A549 (cell line): ENCODE data around the gene THUMPD2. TPM values are rescaled to one million over a fixed set of nuclear protein-coding genes. Genes with fewer than 3 reads are reported as not detected.

Source experiments
- ATAC-seq, 2 experiments: fragments of 200-7000 bp in 1 of 2; fragments of >200 bp in 1 of 2; cut with Nextera tagmentation in 1 of 2; cut with Tn5 transposase in 1 of 2; 3 replicates each; pipeline versions ENCODE4 v1.8.0 to v1.9.1; 2018 to 2020; ENCODE audit warnings: mild to moderate bottlenecking in 1 of 2, moderate library complexity in 1 of 2
- CTCF ChIA-PET: fragments of 300-600 bp; sonication (Branson Sonifier 250); formaldehyde crosslinking; extraction: SDS; loops from one replicate; lab custom pipeline; 2021; ENCODE audit warnings: antibody characterized with exemption, inconsistent platforms; lab: Yijun Ruan, JAX
- POLR2A ChIA-PET: fragments of 350-600 bp; formaldehyde crosslinking; extraction: SDS; loops from one replicate; lab custom pipeline; 2021; ENCODE audit warnings: antibody characterized with exemption, inconsistent platforms; lab: Yijun Ruan, JAX
- DNase-seq, 2 experiments: peaks; one replicate each; pipeline versions ENCODE4 v3.0.0 to v3.0.0-alpha.2; 2011 to 2016; ENCODE audit warnings: low read depth in 1 of 2, low spot score in 1 of 2
- FAIRE-seq: peaks from 2 replicates; lab custom pipeline; 2011; peaks lifted over from hg19 to GRCh38; lab: Jason Lieb, UNC
- H3K27ac ChIP-seq, 2 experiments: fragments of >200 bp; sonication (Bioruptor Twin); formaldehyde crosslinking; 3 replicates each; pipeline ENCODE4 v1.5.1; 2016 to 2017
- H3K4me1 ChIP-seq: fragments of >200 bp; sonication (Bioruptor Twin); formaldehyde crosslinking; 3 replicates; pipeline ENCODE4 v1.6.1; 2016
- H3K4me2 ChIP-seq: fragments of >200 bp; sonication (Bioruptor Twin); formaldehyde crosslinking; 3 replicates; pipeline ENCODE4 v1.6.1; 2016
- H3K4me3 ChIP-seq: fragments of >200 bp; sonication (Bioruptor Twin); formaldehyde crosslinking; 3 replicates; pipeline ENCODE4 v1.5.1; 2016
- H3K9me3 ChIP-seq: fragments of >200 bp; sonication (Bioruptor Twin); formaldehyde crosslinking; 3 replicates; pipeline ENCODE4 v1.6.1; 2016
- BCL3 ChIP-seq: fragments of >200 bp; sonication (Bioruptor Twin); formaldehyde crosslinking; IDR thresholded peaks from 3 replicates; pipeline ENCODE4 v1.6.1; 2016
- BHLHE40 ChIP-seq: IDR thresholded peaks from 2 replicates; pipeline ENCODE4 v1.6.1; 2012; ENCODE audit warnings: low read depth, low read length, inconsistent platforms
- CBX2 ChIP-seq: fragments of 200-600 bp; sonication (generic); IDR thresholded peaks from 2 replicates; pipeline ENCODE4 v1.6.1; 2016; ENCODE audit warnings: low read depth, mild to moderate bottlenecking, borderline replicate concordance
- CEBPB ChIP-seq, 2 experiments: fragments of >200 bp in 1 of 2; sonication (Bioruptor Twin) in 1 of 2; formaldehyde crosslinking in 1 of 2; IDR thresholded peaks; 2 replicates each; pipeline ENCODE4 v1.6.1; 2012 to 2016
- EHMT2 ChIP-seq: fragments of 200-600 bp; sonication (generic); IDR thresholded peaks from 2 replicates; pipeline ENCODE4 v1.6.1; 2016; ENCODE audit warnings: antibody characterized with exemption, low read depth, mild to moderate bottlenecking, moderate library complexity
- FOSL2 ChIP-seq, 2 experiments: fragments of 450-650 bp in 1 of 2; fragments of >200 bp in 1 of 2; sonication (Bioruptor Twin) in 1 of 2; formaldehyde crosslinking; IDR thresholded peaks; 2 replicates each; pipeline versions ENCODE4 v1.5.0 to v1.6.1; 2016 to 2020; ENCODE audit warnings: mild to moderate bottlenecking in 1 of 2, moderate library complexity in 1 of 2
- FOXS1 ChIP-seq: fragments of 250-450 bp; sonication (Bioruptor Pico); IDR thresholded peaks from 2 replicates; pipeline ENCODE4 v1.5.0; 2020; ENCODE audit warnings: mild to moderate bottlenecking, moderate library complexity
- HDAC2 ChIP-seq: fragments of 200-600 bp; sonication (generic); IDR thresholded peaks from 2 replicates; pipeline ENCODE4 v1.6.1; 2016
- HEYL ChIP-seq: fragments of 250-450 bp; sonication (Bioruptor Pico); IDR thresholded peaks from 2 replicates; pipeline ENCODE4 v1.8.0; 2021; ENCODE audit warnings: mild to moderate bottlenecking, moderate library complexity
- HOXB5 ChIP-seq: fragments of 250-450 bp; sonication (Bioruptor Pico); IDR thresholded peaks from 2 replicates; pipeline ENCODE4 v1.5.0; 2020; ENCODE audit warnings: mild to moderate bottlenecking, moderate library complexity
- JUN ChIP-seq, 2 experiments: fragments of >200 bp; sonication (Bioruptor Twin); formaldehyde crosslinking; IDR thresholded peaks; 2 replicates in 1 of 2; 3 replicates in 1 of 2; pipeline ENCODE4 v1.6.1; 2016 to 2017
- KDM1A ChIP-seq: fragments of 200-600 bp; sonication (generic); IDR thresholded peaks from 2 replicates; pipeline ENCODE4 v1.6.1; 2016; ENCODE audit warnings: low read depth, mild to moderate bottlenecking
- KDM5A ChIP-seq: fragments of 200-600 bp; sonication (generic); IDR thresholded peaks from 2 replicates; pipeline ENCODE4 v1.6.1; 2016; ENCODE audit warnings: antibody characterized with exemption, mild to moderate bottlenecking
- NFE2L2 ChIP-seq: fragments of 150-350 bp; conservative IDR thresholded peaks from 2 replicates; pipeline ENCODE4 v1.6.1; 2014; ENCODE audit warnings: low read length
- NPAS2 ChIP-seq: fragments of 250-450 bp; sonication (Bioruptor Pico); IDR thresholded peaks from 2 replicates; pipeline ENCODE4 v1.8.0; 2022; ENCODE audit warnings: mild to moderate bottlenecking, moderate library complexity, borderline replicate concordance
- PHF8 ChIP-seq: fragments of 200-600 bp; sonication (generic); IDR thresholded peaks from 2 replicates; pipeline ENCODE4 v1.6.1; 2016; ENCODE audit warnings: low read depth, mild to moderate bottlenecking, antibody characterized with exemption, moderate library complexity, borderline replicate concordance
- POLR2A ChIP-seq: IDR thresholded peaks from 2 replicates; pipeline ENCODE4 v1.6.1; 2012; ENCODE audit warnings: mild to moderate bottlenecking, low read length
- POLR2AphosphoS2 ChIP-seq: conservative IDR thresholded peaks from 2 replicates; pipeline ENCODE4 v1.6.1; 2012; ENCODE audit warnings: low read length, improper control_type of control experiment, inconsistent platforms
- RAD21 ChIP-seq, 2 experiments: fragments of >200 bp in 1 of 2; sonication (Bioruptor Twin) in 1 of 2; formaldehyde crosslinking in 1 of 2; IDR thresholded peaks in 1 of 2; conservative IDR thresholded peaks in 1 of 2; 2 replicates in 1 of 2; 3 replicates in 1 of 2; pipeline ENCODE4 v1.6.1; 2012 to 2018; ENCODE audit warnings: inconsistent platforms in 1 of 2
- REST ChIP-seq: fragments of 200-600 bp; sonication (generic); IDR thresholded peaks from 2 replicates; pipeline ENCODE4 v1.6.1; 2016; ENCODE audit warnings: antibody characterized with exemption, mild to moderate bottlenecking, moderate library complexity
- SMC3 ChIP-seq: fragments of >200 bp; sonication (Bioruptor Twin); formaldehyde crosslinking; IDR thresholded peaks from 3 replicates; pipeline ENCODE4 v1.6.1; 2018; ENCODE audit warnings: inconsistent platforms
- ZFP36 ChIP-seq: fragments of 450-650 bp; IDR thresholded peaks from 2 replicates; pipeline ENCODE4 v1.6.1; 2014; ENCODE audit warnings: borderline replicate concordance; ENCODE audit not compliant: partially characterized antibody
- WGBS: methylation state at CpG from one replicate; pipeline ENCODE4 v1.1.6; 2017; ENCODE audit errors: missing lambda C conversion rate; 5-methylcytosine and 5-hydroxymethylcytosine counted together
- polyA plus RNA-seq, 4 experiments: library from polyadenylated mRNA; depleted of rRNA in 3 of 4; stranded (reverse); fragments of >200 nt; fragmentation: RNase III in 1 of 4; extraction: RNeasy Plus Mini Kit Qiagen cat#74134 plus additional on column Dnase treatment in 1 of 4; gene quantifications; 2 replicates in 3 of 4; 3 replicates in 1 of 4; pipeline ENCODE4 v1.2.3, GENCODE V29; 2011 to 2017
- TF ChIP-seq, protein P1 (sequence below): fragments of 450-650 bp; IDR thresholded peaks from 2 replicates; pipeline ENCODE4 v1.6.1; 2014; ENCODE audit warnings: antibody characterized with exemption
- TF ChIP-seq, protein P2 (sequence below): IDR thresholded peaks from 2 replicates; pipeline ENCODE4 v1.6.1; 2012

THUMPD2 gene
- polyA plus RNA-seq, 2 of the 4 experiments (the other 2 are of a cell fraction) = 13.8 to 25.3 TPM

DNA sequence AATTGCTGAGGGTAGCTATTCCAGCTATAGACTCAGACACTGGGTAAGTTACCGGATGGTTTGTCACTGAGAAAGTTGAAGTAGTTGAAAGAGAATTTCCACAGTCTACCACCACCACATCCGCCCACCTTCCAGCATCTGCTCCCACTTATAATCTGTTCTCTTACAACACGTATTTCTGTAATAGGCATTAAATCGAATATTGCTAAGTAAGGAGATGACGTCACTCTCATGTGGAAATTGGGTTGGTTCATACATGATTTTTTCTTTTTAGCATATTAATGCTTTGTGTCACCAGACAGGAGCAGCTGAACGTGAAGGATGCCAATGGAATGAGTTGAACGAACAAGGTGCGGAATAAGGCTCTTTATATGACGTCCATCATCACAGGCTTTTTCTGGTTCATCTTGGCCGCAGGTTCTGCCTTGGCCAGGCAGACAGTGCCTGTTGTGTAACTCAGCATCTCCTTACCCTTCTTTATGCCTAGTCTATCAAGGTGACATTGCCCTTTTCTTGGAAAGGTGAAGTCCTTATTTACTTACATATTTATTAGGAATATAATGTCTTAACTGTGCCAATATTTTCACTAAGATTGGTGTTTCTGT, 45.9 kb downstream of the THUMPD2 start:
- TF ChIP-seq RAD21 (conservative IDR thresholded peaks at IDR 0.05 in 1 of 2, IDR thresholded peaks at IDR 0.05 in 1 of 2) (no peak), KDM1A (no peak), EHMT2 (no peak), POLR2A (no peak), BCL3 (no peak), NFE2L2 (no peak), KDM5A (no peak), JUN (IDR thresholded peaks at IDR 0.05) (no peak), CEBPB (IDR thresholded peaks at IDR 0.05) (no peak), HOXB5 (CRISPR knock-in tag) (no peak), CBX2 (no peak), PHF8 (no peak), HDAC2 (no peak), REST (no peak)
- TF ChIP-seq, protein P1, sequence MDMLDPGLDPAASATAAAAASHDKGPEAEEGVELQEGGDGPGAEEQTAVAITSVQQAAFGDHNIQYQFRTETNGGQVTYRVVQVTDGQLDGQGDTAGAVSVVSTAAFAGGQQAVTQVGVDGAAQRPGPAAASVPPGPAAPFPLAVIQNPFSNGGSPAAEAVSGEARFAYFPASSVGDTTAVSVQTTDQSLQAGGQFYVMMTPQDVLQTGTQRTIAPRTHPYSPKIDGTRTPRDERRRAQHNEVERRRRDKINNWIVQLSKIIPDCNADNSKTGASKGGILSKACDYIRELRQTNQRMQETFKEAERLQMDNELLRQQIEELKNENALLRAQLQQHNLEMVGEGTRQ = no peak
- H3K9me3 ChIP-seq = no peaks in the 10 kb centered on the region
- ATAC-seq = no peak
- WGBS = 94% methylated on average over 10 of the region's 10 CpGs
- H3K4me1 ChIP-seq = no peaks in the 10 kb centered on the region
- H3K27ac ChIP-seq = no peak overlapping the region
- H3K4me3 ChIP-seq = no peak overlapping the region
- POLR2A ChIA-PET = no interaction called here
- no peak overlapping the region for H3K4me2 ChIP-seq
- FAIRE-seq = no peak
- DNase-seq = no peak
- CTCF ChIA-PET = interaction anchor here (1.2 to 2.6 kb wide), 3 partner anchors 9 to 36 kb away, joined by 3 to 7 read pairs (median 5); no protein-coding TSS in a partner anchor

DNA sequence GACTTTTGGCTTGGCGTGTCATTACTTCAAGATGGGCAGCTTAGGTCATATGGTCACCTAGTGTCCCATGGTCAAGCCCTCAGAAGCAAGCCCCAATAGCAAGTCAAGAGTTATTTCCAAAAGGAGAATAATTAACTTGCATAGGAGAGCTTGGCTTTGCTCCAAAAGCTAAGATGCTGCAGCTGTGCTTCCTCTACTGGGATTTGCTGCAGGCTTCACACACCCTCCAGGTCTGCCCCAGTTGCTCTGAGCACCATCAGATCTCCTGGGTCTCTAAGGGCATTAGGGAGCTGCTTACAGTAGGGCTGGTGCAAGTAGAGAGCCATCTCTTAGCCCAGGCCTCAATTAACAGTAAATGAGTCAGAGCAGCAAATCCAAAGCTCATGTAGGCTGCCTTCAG, 46.6 kb downstream of the THUMPD2 start:
- DNase-seq (no peak), ATAC-seq (peak in 1 of 2 experiments; percentile 5; a peak in 2 of 6 replicates)

More for the DNA sequence above, 46.6 kb downstream of the THUMPD2 start:
- TF ChIP-seq FOXS1 (CRISPR knock-in tag) (no peak), KDM1A (no peak), EHMT2 (no peak), JUN (IDR thresholded peaks at IDR 0.05) (no peak), BCL3 (no peak), ZFP36 (no peak), NPAS2 (CRISPR knock-in tag) (no peak), HEYL (CRISPR knock-in tag) (no peak), SMC3 (no peak), FOSL2 (IDR thresholded peaks at IDR 0.05) (no peak), FOSL2 (CRISPR knock-in tag; IDR thresholded peaks at IDR 0.05) (no peak), REST (no peak), POLR2AphosphoS2 (no peak), BHLHE40 (no peak)
- TF ChIP-seq, protein P2, sequence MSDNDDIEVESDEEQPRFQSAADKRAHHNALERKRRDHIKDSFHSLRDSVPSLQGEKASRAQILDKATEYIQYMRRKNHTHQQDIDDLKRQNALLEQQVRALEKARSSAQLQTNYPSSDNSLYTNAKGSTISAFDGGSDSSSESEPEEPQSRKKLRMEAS = no peak
- Histone ChIP-seq H3K27ac (no peak overlapping the region), H3K4me3 (no peak overlapping the region), H3K9me3 (no peaks in the 10 kb centered on the region), H3K4me2 (no peak overlapping the region), H3K4me1 (no peaks in the 10 kb centered on the region)
- ChIA-PET POLR2A (no interaction called here), CTCF (interaction anchor here (1.2 to 2.6 kb wide), 3 partner anchors 10 to 35 kb away, joined by 3 to 7 read pairs (median 5); no protein-coding TSS in a partner anchor)
- FAIRE-seq = no peak
- WGBS = 100% methylated on average over 1 of the region's 1 CpG
